HG02943 (cell line): ENCODE results near the gene ANKRD13C.
"Not testable (repeated sequence)": the region's sequence is repeated elsewhere in the genome, so short reads cannot be mapped to it uniquely, and the experiment has no call there.

Experiments used
- ATAC-seq: cut with Tn5 transposase; IDR thresholded peaks from one replicate; pipeline ENCODE4 v1.9.1; 2021; ENCODE audit warnings: mild to moderate bottlenecking, low read depth, moderate library complexity; ENCODE audit not compliant: unreplicated experiment

ANKRD13C gene

DNA sequence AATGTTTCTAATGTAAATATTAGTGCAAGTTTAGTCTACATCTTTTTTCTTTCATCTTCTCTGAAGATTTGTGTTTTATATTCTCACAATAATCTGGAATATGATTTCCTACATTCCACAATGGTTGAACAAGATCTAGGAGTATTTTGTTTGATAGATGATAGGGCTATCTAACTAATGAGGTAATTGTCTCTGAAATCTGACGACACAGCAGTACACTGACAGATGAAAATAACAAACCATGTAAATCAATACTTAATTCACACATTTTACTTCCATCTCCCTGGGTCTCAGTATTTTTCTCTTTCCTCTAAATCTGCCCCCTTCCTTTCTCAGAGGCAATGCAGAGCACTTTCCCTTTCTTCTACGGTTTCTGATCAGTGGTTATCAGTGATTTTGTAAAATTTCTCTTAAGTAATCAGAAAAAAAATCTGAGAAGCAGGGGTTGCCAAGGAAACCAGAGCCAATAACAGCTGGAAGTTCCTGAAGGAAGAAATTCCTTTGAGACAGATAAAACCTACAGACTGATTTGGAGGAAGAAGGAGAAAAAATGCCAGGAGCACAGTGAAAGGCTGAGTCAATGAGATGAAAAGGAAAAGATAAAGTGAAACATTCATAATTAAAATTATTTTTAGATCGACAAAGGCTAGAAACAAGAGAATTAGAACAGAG lies 7.3 kb upstream of the ANKRD13C start:
- ATAC-seq = no peak

DNA sequence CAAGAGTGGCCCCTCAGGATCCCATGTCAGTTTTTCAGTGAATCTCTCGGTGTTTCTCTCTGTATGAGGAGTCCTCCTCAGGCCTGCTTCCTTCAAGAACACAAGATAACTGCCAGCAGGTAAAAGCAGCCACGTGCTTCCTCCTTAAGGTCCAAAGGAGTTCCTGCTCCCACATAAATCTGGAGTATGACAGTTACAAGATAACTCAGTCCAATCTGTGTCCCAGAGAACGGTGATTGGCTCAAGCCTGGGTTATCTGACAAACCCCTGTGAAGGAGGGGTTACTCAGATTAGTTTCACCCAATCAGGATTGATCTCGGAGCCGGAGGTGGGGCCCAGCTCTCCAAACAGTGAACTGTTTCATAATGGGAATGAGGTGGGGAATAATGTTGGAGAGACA lies 5.8 kb upstream of the ANKRD13C start:
- ATAC-seq = no peak

DNA sequence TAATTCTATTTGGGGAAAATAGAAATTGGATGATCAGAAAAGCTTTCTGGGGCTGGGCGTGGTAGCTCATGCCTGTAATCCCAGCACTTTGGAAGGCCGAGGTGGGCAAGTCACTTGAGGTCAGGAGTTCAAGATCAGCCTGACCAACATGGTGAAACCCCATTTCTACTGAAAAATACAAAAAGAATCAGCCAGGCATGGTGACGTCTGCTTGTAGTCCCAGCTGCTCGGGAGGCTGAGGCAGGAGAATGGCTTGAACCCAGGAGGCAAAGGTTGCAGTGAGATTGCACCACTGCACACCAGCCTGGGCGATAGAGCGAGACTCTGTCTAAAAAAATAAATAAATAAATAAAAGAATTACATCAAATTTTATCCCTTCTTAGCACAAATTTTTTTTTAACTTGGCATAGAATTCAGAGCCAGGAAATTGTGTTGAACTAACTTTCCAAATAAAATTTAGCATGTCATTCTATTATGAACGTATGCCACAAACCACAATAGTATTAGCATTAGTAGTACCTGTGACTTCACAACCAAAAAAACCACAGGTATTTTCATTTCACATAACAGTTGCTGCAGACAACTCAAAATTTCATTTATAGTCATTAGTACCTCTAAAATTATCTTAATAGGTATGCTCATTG lies 4.5 kb upstream of the ANKRD13C start:
- peak; percentile 40 for ATAC-seq

DNA sequence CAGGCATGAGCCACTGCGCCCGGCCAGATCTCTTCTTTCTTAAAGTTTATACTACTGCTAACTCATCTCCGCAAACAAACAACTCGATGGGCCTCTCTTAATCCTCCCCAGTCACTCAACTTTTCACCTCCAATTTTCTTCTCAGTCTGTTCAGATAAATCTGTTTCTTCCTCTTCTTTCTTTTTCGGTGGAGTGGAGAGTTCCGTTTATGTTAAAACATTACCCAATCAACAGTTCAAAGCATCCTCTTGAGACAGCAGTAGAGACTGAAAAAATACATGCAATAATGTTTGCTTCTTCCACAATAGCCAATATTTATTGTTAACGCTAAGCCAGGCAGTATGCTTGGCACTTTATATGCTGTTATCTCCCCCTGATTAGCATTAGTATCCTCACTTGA lies 1.4 kb upstream of the ANKRD13C start:
- ATAC-seq = no peak

DNA sequence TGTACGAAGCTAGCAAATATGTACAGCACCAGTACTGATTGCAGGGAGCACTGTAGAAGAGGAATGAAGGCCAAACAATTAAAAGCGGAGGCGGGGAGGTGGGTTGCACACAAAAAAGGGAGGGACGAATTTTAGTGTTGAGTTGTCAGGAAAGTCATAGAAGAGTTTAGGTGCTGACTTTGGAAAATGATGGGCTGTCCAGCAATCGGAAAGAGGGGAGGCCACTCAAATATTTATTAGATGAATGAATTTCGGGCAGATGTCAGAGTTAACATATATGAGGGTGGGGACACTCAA lies 537 bp upstream of the ANKRD13C start:
- no peak for ATAC-seq

DNA sequence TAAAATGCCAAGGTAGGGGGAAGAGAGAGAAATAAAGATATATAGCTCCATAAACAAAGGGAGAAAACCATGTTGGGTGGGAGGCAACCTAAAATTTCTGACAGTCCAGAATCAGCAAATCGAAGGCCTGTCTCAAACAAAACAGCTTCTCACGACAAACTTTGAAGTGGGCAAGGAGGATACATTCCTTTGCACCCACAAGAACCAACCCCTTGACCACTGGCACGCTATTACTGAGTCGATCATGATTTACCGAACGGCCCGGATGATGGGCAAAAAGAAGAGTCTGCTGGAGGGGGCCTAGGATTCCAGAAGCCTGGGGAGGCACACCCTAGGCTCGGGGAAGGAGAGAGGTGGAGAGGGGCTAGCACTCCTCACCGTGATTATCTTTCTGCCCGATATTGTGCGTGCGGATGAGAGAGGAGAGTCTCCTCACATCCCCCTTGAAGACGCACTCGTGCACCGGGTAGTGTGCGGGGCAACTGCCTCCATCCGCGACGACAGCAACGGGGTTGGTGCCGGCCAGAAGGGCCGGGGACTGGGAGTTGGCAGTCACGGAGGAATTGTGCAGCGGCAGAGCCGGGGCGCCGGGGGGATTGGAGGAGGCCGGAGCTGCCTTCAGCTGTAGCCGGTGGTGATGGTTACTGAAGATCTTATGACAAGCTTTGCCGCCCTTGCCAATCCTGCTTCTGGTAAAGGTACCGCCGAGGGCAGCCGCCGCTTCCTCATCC lies 756 bp downstream of the ANKRD13C start:
- peak; percentile 36 for ATAC-seq

DNA sequence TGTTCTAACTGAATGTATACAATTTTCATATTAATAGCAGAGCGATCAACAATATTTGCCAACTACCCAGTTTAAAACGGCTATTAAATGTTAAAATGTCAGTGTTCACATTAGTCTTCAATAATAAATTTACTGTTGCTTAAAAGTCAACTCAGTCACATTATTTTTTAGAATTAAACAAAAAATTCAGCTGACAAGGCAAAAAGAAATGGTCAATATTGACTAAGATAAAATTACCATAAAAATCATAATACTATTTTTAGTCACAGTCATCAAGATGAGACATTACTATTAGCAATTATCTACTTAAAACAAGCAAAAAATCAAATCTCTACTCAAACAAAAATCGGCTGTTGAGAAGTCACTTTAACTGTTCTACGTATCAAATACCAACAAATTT lies 1.5 kb downstream of the ANKRD13C start:
- ATAC-seq = no peak

DNA sequence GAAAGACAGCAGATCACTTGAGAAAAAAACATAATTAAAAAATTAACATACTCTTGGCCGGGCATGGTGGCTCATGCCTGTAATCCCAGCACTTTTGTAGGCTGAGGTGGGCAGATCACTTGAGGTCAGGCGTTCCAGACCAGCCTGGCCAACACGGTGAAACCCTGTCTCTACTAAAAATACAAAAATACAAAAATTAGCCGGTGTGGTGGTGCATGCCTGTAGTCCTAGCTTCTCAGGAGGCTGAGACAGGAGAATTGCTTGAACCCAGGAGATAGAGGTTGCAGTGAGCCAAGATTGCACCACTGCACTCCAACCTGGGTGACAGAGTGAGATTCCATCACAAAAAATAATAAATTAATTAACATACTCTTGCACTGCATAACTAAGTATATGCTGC lies 4.7 kb downstream of the ANKRD13C start:
- ATAC-seq = not testable (repeated sequence)

DNA sequence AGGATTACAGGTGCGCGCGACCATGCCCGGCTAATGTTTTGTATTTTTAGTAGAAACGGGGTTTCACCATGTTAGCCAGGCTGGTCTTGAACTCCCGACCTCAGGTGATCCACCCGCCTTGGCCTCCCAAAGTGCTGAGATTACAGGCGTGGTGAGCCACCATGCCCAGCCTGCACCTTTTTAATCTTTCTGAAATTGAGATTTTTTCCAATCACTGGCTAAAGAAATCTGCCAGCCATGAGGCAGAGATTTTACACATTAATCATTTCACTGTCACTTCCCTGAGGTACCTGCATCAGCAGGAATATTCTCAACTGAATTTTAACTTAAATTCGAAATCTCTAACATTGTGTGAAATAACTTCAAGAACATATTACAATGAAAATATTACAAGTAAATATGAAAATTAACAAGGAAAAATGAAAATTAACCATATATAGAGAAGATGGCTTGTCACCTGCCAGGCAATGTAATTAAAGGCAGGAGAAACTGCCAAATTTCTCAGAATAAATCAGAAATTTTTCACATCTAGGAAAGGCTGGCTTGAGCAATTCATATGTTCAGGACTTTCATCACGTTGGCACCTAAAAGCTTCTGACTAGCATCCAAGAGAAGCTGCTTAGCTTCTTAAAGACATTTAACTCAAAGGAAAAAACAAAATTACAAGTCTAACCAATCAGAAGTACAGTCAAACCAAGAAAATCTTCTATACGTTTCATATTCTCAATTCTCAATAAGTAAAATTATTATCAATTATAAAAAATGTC lies 5.9 kb downstream of the ANKRD13C start:
- ATAC-seq = no peak

DNA sequence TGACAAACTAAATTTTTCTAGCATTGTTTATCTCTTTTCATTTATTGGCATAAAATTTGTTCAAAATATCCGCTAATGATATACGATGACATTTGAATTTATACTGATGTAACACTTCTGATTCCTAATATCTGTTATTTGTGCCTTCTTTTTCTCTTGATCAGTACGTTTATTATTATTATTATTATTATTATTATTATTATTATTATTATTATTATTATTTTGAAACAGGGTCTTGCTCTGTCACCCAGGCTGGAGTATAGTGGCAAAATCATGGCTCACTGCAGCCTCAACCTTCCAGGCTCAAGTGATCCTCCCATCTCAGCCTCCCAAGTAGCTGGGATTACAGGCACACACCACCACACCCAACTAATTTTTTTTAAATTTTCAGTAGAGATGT lies 14.9 kb downstream of the ANKRD13C start:
- not testable (repeated sequence) for ATAC-seq

DNA sequence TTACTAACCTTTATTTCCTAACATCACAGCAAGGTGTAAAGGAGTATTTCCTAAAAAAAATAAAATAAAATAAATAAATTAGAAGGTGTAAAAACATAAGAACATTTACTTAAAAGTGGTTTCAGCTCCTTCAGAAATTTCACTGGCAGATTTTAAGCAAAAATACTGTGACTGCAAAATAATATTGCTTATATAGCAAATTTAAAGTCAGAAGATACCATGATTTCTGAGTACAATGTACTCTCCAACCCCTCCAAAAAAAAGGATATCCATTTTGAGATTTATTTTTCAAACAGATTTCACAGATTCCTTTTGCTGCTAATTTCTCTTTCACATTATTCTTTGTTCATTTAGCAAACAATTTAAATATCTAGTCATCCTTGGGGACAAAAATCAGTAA lies 18.5 kb downstream of the ANKRD13C start:
- no peak for ATAC-seq

DNA sequence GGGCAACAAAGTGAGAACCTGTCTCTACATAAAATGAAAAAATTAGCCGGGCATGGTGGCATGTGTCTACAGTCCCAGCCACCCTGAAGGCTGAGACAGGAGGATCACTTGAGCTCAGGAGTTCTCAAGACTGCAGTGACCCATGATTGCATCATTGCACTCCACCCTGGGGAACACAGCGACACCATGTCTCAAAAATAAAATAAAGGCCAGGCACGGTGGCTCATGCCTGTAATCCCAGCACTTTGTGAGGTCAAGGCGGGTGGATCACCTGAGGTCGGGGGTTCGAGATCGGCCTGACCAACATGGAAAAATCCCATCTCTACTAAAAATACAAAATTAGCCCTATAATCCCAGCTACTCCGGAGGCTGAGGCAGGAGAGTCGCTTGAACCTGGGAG lies 20.1 kb downstream of the ANKRD13C start:
- ATAC-seq = no peak

DNA sequence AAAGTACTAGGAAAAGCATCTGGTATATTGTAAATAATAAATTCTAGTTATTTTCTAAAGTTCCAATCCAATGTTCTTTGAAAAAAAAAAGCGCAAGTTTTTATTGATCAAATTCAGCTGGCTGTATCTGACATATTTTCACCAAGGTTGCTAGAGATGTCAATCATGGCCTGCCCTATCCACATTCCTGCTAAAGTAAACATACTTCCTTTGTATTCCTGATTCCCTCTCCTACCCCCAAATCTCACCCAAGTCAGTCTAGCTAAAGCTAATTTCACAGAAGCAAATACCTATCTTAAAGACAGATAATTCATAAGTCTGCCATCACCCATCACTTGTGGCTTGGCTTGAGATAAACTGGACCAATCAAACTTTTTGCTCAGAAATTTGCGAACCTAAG lies 21.3 kb downstream of the ANKRD13C start:
- no peak for ATAC-seq

DNA sequence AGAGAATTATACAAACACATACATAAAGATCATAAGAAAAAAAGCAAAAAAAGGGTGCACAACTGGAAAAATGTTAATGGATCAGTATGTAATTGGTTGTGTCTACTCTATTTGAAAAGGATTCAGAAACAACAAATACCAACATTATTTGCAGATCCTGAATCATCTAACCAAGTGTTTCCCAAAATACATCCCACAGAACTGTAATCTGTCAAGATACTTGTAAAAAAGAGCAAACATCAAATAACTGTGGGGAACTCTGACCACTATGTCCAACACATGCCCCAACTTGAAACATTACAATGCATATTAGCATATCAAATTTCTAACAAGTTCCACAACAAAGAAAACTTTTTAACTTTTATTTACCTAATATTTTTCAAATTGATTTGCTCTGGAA lies 22.6 kb downstream of the ANKRD13C start:
- no peak for ATAC-seq

DNA sequence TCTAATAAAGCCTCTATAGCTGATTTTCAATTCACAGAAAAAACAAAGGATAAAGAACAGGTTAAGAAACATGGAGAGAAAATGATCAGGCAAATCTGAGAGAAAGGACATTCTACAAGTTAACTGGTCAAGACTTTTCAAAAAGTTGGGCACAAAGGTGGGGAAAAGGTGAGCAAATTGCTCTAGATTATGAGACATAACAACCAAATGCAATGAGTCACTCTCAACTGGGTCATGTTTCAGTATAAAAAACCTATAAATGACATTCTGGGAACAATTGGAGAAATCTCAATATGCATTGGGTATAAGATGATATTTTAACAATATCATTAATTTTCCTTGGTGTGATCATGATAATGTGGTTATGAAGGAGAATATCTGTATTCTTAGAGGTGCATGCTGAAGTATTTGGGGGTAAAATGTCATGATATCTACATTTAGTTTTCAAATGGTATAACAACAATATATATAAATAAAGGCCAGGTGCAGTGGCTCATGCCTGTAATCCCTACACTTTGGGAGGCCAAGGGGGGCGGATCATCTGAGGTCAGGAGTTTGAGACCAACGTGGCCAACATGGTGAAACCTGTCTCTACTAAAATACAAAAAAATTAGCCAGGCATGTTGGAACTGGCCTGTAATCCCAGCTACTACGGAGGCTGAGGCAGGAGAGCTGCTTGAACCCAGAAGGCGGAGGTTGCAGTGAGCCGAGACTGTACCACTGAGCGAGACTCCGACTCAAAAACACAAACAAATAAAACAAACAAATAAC lies 27.0 kb downstream of the ANKRD13C start:
- no peak for ATAC-seq

DNA sequence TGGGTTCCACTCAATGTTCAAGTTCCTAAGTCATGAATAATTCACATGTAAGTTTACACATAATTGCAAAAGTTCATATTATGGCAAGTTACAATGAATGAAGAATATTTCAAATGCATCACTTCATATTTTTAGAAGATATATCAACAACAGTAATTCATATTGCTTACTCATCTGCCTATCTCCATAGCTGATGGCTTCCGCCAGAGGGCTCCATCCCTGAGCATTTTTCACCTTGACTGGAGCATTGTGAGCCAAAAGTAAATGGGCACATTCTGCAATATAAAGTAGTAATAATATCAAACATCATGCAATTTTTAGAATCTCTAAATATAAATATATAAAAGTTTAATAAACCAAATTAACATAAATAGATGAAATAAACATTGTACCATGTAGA lies 29.8 kb downstream of the ANKRD13C start:
- no peak for ATAC-seq

DNA sequence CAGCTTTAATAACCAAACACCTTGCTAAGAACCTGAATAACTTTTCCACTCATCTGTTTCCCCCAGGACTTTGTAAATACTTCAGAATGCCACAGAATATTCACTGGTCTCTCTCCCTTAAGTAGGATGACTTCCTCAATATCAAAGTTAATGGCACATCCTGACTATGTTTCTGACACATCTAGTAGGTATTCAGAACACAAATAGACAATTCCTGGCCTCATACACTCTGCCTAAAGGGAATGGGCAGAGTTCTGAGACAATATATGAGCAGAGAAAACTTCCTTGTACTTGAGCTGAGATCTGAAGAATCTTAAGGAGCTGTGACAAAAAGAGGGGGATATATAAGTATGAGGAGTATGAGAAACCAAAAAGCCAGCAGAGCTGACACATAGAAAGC lies 34.8 kb downstream of the ANKRD13C start:
- ATAC-seq = no peak

DNA sequence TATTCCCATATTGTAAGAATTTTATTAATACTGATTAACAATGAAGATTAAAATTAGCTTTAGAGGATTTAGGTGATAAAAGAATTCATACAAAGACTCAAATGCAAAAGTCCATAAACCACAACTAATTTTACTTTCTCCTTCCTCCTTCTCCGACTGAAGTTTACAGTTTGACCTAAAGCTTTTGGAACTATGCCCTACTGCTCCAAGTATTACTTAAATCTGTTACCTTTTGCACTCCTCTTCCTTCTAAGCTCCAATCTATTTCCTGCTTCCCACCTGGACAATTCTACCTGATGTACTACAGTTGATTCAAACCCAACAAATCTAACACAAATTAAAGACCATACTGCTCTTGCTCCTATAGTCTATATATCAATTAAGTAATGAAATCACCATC lies 36.3 kb downstream of the ANKRD13C start:
- ATAC-seq = no peak

DNA sequence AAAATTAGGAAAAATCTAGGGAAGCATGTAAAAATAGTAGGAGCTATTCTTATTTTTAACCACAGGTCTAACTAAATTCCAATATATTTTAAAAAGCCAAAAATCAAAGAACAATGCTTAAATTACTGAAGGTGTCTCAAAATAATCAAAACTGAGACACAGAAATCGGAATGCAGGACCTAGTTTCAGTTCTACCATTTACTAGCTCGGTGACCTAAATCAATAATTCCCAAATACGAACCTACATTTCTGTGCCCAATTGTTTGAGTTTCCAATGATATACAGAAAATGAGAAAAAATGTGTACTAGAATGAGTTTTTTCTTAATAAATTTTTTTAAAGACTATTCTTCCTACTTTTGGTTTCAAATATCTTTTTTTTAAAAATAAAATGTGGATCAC lies 37.4 kb downstream of the ANKRD13C start:
- no peak for ATAC-seq

DNA sequence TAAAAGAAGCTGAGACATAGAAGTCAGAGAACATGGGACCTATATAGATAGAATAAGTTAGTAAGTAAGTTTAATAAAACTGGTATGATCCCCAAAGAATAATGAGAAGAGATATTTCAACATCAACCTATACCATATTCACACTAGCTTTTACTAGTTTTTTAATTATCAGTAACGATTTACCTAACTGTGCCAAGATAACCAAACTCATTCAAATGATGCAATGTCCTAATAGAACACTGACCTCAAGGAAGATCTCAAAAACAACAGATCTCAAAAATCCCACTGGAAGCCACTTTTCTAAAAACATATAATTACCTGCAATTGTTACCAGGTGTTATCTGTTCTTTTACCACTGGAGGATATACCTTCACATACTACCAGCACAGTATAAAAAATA lies 38.7 kb downstream of the ANKRD13C start:
- ATAC-seq = no peak
